ENCODE measurements around the gene RUSC1. TPM values are rescaled to one million over a fixed set of nuclear protein-coding genes. Genes with fewer than 3 reads are reported as not detected.
A peak's percentile ranks its signal among the peaks of the same experiment; 100 is the strongest.
"Not testable (repeated sequence)": the region's sequence is repeated elsewhere in the genome, so short reads cannot be mapped to it uniquely, and the experiment has no call there.

RUSC1 gene
- total RNA-seq, 2 donors from 2014 or later, result 18.7 to 25.3 TPM

DNA sequence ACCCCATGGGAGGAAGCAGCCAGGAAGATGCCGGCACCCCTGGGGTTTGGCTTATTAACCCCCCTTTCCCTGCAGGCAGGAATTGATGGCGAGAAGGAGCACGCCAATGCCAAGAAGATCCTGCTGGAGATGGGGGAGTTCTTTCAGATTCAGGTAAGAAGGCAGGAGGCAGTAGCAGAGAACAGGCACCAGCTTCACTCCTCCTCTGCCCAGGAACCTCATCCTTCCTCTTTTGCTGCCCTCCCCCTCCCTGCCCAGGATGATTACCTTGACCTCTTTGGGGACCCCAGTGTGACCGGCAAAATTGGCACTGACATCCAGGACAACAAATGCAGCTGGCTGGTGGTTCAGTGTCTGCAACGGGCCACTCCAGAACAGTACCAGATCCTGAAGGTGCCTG is 1.2 kb upstream of the RUSC1 start:
- no peak for ATAC-seq
- intact Hi-C loops (cut with DNase I), result no loop called here
- DNase-seq, result no peak

DNA sequence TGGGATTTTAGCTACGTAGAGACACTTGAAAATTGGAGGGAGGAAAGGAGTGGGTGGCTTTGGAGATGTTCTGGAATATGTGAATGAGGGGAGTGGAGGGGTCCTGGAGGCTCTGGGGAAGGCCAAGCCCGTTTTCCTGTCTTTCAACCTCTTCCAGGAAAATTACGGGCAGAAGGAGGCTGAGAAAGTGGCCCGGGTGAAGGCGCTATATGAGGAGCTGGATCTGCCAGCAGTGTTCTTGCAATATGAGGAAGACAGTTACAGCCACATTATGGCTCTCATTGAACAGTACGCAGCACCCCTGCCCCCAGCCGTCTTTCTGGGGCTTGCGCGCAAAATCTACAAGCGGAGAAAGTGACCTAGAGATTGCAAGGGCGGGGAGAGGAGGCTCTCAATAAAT is 442 bp upstream of the RUSC1 start:
- intact Hi-C loops (cut with DNase I), result loop anchor here in 1 of 2 donors (5.0 kb wide), 2 partner anchors 43 to 68 kb away; partner anchors contain the start of gene HCN3
- no peak for DNase-seq
- no peak for ATAC-seq

DNA sequence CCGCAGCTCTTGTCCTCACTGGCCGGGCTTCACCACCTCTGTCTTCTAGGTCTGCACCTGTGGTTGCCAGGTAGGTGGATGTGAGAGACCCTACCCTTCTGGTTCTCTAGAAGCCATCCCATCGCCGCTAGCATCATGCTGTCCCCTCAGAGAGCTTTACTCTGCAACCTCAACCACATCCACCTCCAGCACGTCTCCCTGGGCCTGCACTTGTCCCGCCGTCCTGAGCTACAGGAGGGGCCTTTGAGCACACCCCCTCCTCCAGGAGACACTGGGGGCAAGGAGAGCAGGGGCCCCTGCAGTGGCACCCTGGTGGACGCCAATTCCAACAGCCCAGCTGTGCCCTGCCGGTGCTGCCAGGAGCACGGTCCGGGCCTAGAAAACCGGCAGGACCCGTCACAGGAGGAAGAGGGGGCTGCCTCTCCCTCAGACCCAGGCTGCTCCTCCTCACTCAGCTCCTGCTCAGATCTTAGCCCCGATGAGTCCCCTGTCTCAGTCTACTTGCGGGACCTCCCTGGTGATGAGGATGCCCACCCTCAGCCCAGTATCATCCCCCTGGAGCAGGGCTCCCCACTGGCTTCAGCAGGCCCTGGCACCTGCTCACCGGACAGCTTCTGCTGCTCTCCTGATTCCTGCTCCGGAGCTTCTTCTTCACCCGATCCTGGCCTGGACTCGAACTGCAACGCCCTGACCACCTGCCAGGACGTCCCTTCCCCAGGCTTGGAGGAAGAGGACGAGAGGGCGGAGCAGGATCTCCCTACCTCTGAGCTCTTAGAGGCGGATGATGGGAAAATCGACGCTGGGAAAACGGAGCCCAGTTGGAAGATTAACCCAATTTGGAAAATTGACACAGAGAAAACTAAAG is 1.2 kb downstream of the RUSC1 start:
- DNase-seq (peak; percentile 34), ATAC-seq (no peak)
- intact Hi-C loops (cut with DNase I), result loop anchor here (2.0 to 5.0 kb wide), 3 partner anchors 43 to 70 kb away; partner anchors contain the start of gene HCN3 (in 1 of the 2)

DNA sequence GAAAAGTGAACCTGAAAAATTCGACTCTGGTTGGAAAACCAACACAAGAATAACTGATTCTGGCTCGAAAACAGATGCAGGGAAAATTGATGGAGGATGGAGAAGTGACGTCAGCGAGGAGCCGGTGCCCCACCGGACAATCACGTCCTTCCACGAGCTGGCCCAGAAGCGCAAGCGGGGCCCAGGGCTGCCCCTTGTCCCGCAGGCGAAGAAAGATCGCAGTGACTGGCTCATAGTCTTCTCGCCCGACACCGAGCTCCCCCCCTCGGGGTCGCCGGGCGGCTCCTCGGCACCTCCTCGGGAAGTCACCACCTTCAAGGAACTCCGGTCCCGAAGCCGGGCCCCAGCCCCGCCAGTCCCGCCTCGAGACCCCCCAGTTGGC is 1.9 kb downstream of the RUSC1 start:
- ATAC-seq (no peak), DNase-seq (peak; percentile 48)
- intact Hi-C loops (cut with DNase I), result loop anchor here (2.0 to 5.0 kb wide), 3 partner anchors 44 to 70 kb away; partner anchors contain the start of gene HCN3 (in 1 of the 2)

DNA sequence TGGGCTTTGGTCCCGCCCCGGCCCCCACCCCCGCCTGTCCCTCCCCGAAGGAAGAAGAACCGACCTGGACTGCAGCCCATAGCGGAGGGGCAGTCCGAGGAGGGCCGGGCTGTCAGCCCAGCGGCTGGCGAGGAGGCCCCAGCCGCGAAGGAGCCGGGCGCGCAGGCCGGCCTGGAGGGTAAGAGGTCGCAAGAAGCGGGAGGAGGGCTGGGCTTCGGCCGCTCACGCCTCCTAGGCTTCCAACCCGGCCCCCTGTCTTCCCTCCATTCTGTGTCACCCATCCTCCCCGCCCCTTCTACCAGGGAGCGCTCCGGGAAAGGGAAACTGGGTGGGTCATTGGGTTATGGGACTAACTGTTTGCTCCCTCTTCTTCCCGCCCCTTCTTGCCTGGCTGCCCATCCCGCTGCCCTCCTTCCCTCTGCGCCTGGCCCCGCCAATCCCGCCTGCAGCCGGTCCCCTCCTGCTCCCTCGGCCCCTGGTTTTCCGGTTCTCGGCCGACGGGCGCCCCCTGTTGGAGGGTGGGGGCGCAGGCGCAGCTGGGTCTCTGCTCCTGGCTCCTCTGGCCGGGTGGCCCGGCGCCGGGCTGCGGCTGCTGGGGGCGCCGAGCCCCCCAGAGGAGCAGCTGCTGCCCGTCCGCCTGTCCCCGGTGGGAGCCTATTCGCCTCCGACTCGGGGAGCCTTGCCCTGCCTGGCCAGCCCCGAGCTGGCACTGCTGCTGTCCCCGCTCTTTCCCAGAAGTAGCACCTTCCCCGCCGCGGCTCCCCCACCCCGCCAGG is 2.4 kb downstream of the RUSC1 start:
- ATAC-seq (peak; percentile 53 to 58), DNase-seq (peak; percentile 91)
- intact Hi-C loops (cut with DNase I), result loop anchor here (2.0 to 5.0 kb wide), 3 partner anchors 44 to 71 kb away; partner anchors contain the start of gene HCN3 (in 1 of the 2)

DNA sequence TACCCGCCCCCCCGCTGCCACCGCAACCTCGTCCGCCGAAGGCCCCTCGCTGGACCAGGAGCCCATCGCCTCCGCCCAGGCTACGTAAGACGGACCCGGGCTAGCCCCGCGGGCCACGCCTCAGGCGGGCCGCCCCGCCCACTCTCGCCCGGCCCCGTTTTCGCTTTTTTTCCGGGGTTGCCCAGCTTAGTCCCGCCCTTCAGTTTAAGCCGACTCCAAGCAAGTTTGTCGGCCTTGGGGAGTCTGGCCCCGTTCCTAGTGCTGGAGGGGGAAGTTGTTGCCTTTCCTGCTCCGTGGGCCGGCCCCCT is 3.0 kb downstream of the RUSC1 start:
- intact Hi-C loops (cut with DNase I), result loop anchor here (1.0 to 5.0 kb wide), 4 partner anchors 45 to 79 kb away; partner anchors contain the start of gene HCN3 (in 1 of the 2)
- DNase-seq (peak; percentile 90), ATAC-seq (peak; percentile 72 to 75)

DNA sequence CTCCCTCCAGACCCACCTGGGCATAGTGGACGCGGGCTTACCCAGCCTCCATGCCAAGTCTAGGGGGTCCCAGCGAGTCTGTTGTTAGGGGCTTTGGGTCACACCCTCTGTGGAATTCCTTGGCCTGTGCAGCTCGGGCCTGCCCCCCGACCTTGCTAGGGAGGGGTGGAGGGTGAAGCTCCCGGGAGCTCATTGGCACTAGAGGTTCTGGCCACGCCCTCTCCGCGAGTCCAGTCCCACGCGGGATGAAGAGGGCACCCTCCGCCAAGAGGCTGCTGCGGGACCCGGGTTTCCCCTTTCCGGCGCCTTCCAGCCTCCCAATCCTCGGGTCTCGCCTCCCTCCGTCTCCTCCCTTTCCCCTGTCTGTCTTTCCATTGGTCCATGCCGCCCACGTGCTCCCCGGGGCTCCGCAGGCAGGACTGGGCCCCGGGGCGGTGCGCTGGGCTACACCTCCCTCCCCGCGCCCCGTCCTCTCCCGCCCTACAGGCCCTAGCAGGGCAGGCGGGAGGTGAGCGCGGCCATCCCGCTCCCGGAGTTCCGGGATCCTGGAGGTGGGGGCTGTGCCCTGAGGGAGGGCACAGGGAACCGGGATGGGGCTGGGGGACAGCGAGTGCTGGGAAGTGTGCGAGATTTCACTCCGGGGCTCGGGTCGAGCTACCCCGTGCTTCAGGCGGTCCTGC is 3.5 kb downstream of the RUSC1 start:
- peak; percentile 97 for DNase-seq
- intact Hi-C loops (cut with DNase I), result loop anchor here (1.0 to 5.0 kb wide), 3 partner anchors 47 to 80 kb away; partner anchors contain the start of gene HCN3 (in 1 of the 2)
- ATAC-seq, result peak; percentile 84 to 86

DNA sequence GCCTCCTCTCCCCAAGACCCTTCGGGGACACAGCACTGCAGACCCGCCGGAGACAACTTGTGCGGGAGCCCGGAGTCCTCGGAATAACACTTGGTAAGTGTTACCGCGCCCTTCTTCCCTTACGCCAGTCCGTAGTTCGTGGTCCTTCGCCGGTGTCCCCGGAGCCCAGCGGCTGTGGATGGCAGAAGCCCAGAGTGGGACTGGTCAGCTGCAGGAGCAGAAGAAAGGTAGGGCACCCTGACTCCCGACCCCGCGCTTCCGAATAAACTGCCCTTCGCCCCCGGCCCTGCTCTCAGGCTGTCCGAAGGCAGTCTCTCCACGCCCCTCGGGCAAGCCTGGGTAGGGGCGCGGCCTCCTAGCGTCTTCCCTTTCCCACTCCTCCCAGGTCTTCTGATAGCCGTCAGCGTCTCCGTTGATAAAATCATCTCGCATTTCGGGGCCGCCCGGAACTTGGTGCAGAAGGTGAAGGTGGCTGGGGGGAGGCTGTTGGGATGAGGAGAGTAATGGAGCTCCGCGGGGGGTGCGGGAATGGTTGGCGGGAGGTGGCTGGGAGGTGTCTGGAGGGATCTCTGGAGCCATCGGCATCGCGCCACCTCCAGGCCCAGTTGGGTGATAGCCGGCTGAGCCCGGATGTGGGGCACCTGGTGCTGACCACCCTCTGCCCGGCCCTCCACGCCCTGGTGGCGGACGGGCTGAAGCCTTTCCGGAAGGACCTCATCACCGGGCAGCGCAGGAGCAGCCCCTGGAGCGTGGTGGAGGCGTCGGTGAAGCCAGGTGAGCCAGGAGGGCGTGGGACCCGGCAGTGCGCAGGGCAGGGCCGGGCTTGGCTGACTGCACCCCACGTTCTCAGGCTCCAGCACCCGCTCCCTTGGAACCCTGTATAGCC is 4.3 kb downstream of the RUSC1 start:
- intact Hi-C loops (cut with DNase I), result loop anchor here (1.0 to 5.0 kb wide), 3 partner anchors 48 to 81 kb away; partner anchors contain the start of gene HCN3 (in 1 of the 2)
- peak; percentile 71 for DNase-seq
- ATAC-seq, result peak in 1 of 2 donors; percentile 3

DNA sequence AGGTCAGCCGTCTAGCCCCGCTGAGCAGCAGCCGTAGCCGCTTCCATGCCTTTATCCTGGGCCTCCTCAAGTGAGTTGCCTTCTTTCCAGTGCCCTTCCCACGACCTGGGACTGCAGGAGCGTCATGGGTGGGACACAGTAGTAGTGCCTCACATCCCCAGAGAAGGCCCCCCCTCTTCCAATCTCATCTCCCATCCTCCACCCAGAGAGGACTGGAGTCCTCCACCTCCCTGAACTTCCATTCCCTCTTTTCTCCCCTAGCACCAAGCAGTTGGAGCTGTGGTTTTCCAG is 4.9 kb downstream of the RUSC1 start:
- intact Hi-C loops (cut with DNase I), result no loop called here
- ATAC-seq (no peak), DNase-seq (no peak)

DNA sequence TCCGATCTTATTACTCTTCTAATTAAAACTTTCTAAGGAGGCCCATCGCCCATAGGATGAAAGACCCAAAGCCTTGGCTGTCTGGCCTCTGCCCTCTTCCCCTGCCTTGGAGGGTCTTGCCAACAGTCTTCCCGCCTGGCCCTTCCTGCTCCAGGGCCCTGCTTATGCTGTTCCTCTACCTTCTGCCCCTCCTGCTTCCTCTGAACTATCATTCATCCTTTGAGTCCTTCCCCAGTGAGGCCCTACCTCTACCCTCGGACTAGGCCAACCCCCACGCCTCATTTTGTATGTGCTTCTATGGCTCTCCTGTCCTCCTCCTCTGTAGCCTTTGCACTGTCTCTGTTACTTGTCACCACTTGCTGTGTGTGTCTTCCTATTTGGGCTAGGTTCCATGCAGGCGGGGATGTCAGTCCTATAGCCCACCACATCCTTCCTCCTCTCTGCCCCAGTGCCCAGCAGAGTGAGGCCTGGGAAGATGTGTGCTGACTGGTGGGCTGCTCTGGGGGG is 5.4 kb downstream of the RUSC1 start:
- ATAC-seq, result no peak
- intact Hi-C loops (cut with DNase I), result no loop called here
- DNase-seq, result no peak

DNA sequence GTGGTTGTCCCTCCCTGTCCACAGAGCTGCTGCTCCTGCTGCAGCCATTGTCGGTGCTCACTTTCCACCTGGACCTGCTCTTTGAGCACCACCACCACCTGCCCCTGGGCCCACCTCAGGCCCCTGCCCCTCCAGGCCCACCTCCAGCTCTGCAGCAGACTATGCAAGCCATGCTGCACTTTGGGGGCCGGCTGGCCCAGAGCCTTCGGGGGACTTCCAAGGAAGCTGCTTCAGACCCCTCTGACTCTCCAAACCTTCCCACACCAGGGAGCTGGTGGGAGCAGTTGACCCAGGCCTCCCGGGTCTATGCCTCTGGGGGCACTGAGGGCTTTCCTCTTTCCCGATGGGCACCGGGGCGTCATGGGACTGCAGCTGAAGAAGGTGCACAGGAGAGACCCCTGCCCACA is 5.9 kb downstream of the RUSC1 start:
- ATAC-seq, result no peak
- no peak for DNase-seq
- intact Hi-C loops (cut with DNase I), result no loop called here

DNA sequence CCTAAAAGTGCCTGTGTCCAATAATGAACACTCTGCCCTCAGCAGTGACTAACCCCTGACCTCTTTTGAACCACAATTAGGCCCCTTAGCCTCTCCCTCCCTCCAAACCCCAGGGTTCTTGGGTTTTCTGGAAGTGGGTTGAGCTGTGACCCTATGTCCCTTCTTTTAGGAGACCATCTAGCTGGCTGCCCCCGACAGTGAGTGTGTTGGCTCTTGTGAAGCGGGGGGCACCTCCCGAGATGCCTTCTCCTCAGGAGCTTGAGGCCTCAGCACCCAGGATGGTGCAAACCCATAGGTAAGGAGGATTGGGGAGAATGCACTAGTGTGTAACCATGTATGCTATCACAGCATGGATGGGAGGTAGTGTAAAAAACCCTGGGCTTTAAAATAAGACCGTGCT is 7.3 kb downstream of the RUSC1 start:
- DNase-seq (no peak), ATAC-seq (no peak)
- intact Hi-C loops (cut with DNase I), result no loop called here

DNA sequence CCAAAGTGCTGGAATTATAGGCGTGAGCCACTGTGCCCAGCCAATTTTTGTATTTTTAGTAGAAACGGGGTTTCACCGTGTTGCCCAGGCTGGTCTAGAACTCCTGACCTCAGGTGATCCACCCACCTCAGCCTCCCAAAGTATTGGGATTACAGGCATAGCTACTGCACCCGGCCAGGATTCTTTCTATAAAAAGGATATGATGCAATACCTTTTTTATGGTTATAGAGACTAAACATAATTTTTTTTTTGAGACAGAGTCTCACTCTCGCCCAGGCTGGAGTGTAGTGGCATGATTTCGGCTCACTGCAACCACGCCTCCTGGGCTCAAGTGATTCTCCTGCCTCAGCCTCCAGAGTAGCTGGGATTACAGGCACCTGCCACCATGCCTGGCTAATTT is 8.2 kb downstream of the RUSC1 start:
- DNase-seq; ATAC-seq; intact Hi-C loops (cut with DNase I): not testable (repeated sequence)

DNA sequence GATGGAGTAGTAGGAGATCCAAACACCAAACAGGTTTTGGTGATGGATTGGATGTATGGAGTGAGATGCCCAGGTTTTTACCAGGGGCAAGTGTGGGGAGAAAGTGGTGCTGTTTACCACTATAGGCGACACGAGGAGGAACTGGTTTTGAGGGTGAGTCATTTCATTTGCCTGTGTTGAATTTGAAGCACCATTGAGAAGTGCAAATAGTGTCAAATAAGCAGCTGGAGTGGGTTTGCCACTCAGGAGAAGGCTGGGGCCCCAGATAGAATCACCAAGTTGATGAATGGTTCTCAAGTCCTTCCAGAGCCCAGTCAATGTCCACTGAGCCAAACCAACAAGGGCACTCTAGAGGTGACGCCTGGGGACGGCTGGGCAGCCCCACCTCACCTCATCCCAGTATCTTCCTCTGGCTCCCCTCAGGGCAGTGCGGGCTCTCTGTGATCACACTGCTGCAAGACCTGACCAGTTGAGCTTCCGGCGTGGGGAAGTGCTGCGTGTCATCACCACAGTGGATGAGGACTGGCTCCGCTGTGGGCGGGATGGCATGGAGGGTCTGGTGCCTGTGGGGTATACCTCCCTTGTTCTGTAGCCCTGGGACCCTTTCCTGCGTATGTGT is 9.4 kb downstream of the RUSC1 start:
- ATAC-seq (no peak), DNase-seq (no peak)
- intact Hi-C loops (cut with DNase I), result no loop called here

DNA sequence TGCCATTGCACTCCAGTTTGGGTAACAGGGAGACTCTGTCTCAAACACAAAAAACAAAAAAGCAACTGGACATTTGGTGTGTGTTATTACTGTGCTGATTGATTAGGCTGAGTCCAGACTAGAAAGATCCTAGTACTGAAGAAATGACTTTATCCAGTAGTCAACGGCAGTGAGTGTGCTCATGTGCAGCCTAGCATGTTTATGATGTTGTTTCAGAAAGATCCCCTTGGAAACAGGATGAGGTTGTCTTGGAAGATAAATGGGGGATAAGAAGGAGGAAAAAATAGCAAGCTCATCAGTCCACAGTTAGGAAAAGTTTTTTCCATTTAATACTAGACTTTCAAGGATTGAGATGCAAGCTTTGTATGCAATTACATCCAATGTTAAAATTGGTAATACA is 14.3 kb downstream of the RUSC1 start:
- intact Hi-C loops (cut with DNase I), result no loop called here
- ATAC-seq, result no peak
- no peak for DNase-seq

DNA sequence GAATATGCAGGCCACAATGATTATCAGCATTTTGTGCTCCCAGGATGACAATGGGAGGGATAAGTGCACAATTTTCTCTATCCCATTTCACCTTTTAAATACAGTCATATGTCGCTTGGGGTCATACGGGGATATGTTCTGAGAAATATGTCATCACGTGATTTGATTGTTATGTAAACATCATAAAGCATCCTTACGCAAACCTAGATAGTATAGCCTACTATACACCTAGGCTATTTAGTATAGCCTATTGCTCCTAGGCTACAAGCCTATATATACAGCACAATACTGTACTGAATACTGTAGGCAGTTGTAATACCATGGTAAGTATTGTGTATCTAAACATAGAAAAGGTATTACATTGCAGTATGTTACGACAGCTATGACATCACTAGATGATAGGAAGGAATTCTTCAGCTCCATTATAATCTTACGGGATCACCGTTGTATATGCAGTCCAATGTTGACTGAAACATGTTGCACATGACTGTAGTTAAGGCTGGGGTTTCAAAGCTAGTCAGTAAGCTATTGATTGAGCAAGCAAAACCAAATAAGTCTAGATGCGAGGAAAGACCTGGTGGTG is 18.9 kb downstream of the RUSC1 start:
- intact Hi-C loops (cut with DNase I), result no loop called here
- DNase-seq (no peak), ATAC-seq (no peak)

DNA sequence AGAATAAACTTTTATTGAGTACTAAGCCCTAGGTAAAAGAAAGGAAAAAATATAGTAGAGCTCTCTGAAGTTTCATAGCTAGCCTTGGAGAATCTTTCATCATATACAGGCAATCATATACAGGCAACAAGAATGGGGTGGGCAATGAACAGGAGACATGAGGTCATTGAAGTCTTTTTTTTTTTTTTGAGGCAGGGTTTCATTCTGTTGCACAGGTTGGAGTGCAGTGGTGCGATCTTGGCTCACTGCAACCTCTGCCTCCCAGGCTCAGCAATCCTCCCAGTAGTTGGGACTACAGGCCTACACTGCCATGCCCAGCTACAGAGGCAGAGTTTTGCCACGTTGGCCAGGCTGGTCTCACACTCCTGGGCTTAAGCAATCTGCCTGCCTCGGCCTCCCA is 22.1 kb downstream of the RUSC1 start:
- ATAC-seq (no peak), DNase-seq (no peak)
- intact Hi-C loops (cut with DNase I), result no loop called here

DNA sequence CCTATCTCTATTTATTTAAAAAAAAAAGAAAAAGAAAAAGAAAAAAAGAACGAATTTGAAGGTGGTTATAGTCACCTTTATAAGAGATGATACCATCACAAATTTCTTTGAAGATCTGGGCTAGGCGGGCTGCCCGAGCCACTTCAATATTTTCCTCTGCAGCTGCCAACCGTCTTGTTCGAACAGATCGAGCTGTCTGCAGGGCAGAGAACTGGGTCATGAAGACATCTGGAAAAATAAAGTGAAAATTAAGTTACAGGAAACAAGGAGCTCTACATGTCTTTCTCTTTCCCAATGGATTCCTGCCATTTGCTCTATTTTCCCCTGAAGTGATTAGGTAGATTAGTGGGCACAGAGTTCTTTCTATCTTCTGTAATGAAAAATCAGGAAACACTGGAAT is 31.9 kb downstream of the RUSC1 start:
- ATAC-seq (no peak), DNase-seq (no peak)
- intact Hi-C loops (cut with DNase I), result no loop called here
